ENCODE measurements around the gene ADAMTS9.

ADAMTS9 gene

DNA sequence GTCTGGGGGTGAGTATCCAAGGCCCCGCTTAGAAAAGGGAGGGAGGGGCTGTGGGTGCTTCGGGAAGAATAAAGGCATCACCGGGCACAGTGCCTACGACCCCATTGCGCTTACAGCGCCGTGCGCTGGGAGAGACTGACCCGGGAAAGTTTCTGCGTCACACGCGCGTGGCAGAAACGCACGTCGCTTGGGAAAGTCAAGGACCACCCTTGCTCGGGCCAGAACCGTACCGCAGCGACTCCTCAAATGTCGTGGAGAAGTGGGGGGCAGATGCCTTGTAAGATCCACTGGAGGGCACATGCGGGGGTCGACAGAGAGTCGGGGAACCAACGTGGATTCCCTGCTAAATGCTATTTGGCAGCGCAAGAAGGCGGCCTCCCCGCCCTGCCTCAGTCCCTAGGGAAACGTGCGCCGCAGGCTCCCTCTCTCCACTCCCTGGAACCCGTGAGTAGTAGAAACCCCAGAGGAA is 2.4 kb downstream of the ADAMTS9 start:
- DNase-seq (ENCODE audit: low read depth), result no peak

DNA sequence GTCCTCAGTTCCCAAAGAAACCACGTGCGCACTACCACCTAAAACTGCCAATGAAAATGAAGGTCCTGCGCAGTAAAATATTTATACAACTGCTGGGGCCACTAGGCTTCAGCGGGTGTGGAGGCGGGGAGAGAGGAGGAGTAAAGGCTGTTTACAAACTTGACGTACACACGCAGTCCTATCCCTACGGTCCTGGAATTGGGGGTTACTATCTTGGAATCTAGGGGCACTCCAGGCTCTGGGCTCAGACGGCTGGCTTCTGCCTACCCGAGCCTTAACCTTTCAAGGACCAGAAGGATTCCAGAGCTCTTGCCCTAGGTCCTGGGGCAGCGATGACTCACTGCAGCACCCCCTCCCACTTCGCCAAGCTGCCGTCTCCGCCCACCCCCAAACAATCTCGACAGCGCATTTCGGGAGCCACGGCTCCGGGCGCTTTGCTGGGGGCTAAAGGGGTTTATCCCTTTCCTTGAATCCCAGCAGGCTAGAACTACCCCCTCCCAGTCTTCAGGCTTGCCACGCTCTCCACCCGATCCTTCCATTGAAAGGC is 3.0 kb downstream of the ADAMTS9 start:
- no peak for DNase-seq (ENCODE audit: low read depth)

DNA sequence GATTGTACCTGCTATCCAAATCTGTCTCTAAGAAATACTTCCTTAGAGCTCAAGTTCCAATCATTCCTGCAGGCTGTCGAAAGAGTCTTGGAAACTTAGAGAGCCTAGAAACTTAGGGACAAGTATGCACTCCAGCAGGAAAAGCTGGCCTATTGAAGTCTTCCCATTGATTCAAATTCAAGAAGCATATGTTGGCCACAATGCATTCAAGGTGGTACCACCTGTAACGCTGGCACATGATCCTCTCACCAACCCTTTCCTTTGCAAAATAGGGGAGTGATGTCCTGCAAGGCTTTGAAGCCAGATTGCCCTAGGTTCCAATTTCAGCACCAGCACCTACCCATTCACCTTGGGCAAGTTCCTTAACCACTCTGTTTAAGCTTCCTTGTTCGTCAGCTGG is 6.0 kb downstream of the ADAMTS9 start:
- DNase-seq (ENCODE audit: low read depth), result no peak

DNA sequence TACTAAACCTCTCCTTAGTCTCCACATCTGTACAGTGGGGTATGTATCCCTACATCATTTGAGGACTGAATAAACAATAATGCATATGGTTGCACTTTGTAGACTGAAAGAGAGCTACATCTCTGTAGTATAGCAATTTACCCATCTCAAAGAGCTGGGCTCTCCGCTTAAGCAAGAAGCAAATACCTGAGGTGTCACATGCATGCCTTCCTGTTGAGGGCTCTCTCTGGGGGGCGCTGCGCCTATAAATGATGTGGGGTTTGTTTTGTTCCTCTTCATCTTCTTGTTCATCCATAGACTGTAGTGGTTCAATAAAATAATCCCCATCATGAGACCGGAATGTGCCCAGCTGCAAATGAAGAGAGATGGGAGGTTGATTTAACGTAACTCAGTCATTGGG is 6.8 kb downstream of the ADAMTS9 start:
- no peak for DNase-seq (ENCODE audit: low read depth)

DNA sequence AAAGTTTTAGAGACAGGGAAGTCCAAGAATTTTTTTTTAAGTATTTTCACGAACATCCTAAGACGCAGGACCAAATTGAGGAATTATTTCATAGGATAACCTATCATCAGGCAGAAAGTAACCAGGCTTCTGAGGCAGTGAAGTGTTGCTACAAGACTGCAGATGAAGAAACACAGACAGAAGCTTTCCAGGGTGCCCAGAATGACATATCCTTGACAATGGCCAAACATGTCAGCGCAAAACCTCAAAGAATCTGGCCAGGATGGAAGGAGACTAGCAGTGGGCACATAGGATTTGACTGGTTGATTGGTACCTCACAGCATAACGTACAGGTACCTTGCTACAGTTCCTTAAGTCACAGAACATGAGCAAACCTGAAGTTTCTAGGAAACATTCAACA is 7.5 kb downstream of the ADAMTS9 start:
- DNase-seq (ENCODE audit: low read depth), result no peak

DNA sequence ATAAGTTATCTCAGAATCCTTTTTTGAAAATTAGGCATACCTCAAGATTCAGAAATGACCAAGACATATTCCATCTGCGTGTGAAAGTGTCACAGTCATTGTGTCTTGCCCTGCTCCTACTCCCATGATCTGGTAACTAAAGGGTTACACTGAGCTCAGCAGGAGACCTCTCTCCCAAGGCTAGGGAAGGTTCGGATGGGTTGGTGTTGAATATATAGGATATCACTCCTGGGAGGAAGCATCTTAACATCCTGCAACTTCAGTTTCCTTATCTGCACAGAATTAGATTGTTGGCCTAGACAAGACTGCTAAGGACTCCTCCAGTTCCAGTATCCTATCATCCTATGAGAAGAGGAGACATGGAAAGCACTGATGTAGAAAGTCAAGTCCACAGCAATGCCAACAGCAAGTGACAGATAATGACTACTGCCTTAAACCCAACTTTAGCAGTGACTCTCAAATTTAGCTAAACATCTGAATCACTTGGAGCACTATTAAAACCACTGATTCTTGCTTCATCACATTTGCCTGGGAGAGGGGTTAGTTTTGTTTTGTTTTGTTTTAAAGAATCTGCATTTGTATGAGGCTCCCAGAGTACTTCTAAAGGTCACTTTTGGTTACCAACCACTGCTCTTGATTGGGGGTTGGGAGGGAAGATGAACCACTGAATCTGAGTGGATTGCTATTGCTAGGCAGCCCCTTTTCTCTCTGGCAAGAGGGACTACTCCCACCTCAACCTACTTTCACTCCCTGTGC is 9.7 kb downstream of the ADAMTS9 start:
- DNase-seq (ENCODE audit: low read depth), result no peak

DNA sequence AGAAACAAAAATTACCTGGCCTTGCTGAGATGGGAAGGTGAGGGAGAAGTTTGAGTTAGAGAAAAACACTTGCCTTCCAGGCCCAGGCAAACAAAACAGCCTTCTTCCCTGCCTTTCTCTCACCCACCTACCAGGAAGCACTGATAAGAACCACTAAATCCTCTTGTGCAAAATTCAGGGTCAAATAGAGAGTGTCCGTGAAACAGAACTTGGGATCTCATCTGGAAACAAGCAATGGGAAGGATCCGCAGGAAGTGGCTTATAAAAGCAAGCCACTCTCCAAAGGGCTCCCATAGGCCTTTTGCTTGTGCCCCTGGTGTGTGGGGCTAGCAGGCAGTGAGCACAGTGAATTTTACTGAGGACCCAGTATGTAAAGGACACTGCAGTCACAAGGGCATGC is 11.0 kb downstream of the ADAMTS9 start:
- DNase-seq (ENCODE audit: low read depth), result no peak

DNA sequence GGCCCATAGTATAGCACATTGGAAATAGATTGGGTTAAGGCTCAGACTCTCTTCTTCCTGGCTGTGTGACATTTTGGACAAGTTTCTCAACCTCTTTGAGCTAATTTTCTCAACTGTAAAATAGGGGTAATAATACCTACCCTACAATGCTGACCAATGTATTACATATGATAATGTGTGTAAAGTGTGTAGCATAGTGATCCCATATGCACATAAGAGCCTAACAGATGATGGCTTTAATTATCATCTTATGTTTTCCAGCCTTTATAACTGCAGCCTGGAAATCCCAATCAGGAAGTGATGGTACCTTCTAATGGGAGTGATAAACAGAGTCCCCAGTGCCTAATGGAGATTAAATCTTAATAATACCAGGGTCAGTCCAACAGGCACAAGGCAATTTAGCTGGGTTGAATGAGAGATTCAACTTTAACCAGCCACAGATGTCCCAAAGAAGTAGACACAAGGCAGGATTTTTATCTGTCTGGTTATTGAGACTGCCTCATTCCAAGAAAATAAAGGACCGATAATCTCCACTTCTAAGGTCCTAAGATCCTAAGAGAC is 12.0 kb downstream of the ADAMTS9 start:
- DNase-seq (ENCODE audit: low read depth), result no peak

DNA sequence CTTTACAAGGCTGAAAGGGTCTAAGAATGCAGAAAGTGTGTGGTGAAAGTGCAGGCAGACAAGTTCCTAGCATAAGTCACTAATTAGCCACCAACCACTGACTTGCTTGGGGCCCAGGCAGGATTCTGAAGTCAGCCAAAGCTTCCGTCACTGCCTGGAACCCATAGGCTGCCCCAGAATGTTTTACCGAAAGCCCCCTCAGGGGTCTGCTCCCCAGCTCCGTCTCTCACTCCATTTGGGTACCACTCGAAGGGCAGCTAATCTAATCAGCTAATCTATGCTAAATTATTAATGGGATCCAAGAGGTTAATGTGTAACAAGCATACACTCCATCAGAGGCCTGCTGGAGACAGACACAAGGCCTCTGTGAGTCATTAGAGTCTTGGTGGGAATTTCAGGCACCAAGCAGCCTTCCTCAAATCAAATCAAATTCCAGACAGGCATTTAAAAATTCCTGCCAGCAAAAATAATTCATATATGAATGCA is 13.2 kb downstream of the ADAMTS9 start:
- DNase-seq (ENCODE audit: low read depth), result no peak

DNA sequence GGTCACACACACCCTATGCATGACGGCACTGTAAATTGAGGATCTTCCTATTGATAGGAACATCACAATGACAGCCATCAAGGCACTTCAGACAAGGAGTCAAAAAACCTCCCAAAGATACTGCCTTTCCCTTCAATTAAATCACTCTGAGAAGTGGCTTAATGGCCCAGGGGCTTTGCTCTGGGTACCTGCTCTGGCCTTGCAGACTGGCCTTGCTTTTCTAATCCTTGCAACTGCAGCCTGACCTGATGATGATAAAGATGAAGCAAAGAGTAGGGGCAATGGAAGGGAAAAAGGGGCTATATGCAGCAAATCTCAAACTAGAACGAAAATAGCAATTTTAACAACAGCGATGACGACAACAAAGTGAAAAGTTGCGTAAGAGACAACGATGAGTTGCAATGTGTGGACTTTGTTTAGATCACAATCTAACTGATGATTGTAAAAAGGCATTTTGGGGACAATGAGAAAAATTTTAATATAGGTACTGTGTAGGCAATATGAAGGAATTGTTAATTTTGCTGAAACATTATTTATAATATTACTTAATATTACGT is 14.6 kb downstream of the ADAMTS9 start:
- no peak for DNase-seq (ENCODE audit: low read depth)

DNA sequence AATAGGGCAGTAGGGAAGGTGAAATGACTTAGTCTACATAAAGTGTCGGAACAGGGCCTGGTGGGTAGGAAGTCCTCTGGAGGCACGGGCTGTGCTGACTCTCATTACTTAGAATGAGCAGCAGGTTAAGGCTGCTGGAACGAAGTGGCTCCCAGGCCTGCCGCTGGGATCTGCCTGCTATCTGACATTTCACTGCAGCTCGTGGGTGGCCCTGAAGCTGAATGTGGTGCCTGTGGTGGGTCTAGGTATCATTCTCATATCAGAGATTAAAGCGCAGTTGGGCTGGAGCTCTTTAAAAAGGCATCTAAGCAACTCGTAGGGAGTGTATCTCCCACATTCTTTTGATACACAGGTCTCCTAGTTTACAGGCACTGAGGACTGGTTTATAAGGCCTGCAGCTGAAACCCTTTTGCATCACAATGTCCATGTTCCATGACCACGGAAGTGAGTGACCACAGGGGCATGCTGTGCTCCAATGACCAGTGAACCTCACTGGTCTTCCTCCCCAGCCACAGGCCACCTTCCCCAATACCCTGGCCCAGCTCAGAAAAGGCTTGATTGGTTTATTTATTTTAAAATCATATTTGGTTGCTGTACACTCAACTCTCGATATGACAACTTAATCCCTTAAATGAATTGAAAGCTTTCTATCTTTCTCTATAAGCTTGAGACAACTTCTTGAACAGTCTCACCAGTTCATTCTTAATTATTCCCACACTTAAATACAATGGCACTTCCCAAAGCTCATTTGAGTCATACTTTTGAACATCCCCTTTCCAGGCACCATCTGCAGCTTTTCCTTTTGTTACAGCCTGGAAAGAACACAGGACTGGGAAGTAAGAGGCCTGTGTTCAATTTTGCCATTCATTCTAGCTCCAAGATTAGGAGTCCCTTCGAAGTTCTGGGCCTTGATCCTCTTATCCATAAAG is 19.0 kb downstream of the ADAMTS9 start:
- no peak for DNase-seq (ENCODE audit: low read depth)

DNA sequence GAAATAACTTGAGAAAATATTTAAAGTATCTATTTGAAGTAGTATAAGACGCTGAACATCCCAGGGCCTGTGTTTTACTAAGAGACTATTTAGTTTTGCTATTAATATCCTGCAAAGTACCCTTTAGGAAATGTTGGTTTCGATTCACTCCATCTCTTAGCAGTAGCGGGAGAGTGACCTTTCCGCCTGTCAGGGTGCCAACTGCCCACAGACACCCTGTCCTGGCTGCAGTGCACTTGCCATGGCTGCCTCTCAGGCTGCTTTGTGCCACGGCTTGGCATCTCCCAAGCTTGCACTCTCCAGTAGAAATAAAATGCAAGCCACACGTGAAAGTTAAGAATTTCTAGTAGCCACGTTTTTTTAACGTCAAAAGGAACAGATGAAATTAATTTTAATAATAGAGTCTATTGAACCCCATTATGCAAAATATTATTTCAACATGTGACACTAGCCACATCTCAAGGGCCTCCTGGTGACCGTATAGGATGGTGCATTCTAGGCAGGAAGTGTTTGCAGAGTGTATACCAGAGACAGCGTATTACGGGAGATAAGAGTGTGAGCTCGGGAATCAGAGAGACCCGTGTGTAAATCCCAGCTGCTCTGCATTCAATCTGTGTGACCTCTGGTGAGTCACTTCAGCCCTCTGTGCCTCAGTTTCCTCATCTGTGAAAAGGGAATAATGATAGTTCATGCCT is 19.8 kb downstream of the ADAMTS9 start:
- DNase-seq (ENCODE audit: low read depth), result no peak

DNA sequence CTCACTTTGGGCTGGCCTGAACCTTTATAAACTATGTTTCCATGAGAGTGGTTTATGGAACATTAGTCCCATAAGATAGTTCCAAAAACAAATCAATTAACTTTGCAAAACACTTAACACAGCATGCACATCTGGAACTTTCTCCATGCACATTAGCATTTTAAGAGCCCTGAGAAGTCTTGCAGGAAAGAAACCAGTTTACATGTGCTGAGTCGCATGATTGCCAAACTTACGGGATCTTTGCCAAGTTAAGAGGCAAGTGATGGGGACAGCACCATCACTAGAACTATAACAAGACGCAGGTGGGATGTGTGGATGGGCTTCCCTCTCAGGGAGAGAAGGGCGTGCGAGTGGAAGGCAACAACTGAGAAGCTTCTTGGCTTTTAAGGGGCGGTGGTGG is 20.7 kb downstream of the ADAMTS9 start:
- no peak for DNase-seq (ENCODE audit: low read depth)

DNA sequence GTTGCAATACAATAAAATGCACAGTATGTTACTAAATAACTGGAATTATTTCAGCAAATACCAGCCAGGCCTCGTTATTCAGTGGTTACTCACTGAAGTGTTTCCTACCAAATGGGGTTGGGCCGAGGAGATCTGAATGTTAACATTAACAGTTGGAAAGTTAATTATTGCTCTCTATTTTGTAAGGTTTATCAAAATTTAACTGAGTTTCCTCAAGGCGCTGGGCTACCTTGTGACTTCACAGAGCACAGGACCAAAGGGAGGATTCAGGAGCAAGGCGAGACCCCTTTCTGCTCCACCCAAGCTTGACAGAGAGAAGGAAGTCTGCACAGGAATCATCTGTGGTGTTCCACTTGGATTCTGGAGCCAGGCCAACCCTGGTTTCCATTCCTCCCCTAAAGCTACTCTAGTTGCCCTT is 21.6 kb downstream of the ADAMTS9 start:
- DNase-seq (ENCODE audit: low read depth), result no peak

DNA sequence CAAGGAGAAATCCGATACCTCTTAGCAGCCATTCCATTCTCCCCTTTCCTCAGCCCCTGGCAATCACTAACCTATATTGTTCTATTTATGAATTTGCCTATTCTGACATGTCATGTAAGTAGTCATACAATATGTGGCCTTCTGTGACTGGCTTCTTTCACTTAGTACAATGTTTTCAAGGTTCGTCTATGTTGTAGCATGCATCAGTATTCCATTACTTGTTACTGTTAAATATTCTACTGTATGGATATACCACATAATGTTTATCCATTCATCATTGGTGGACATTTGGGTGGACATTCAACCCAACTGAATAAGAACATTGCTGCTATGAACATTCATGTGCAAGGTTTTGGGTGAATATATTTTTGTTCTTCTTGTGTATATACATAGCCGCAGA is 23.4 kb downstream of the ADAMTS9 start:
- no peak for DNase-seq (ENCODE audit: low read depth)

DNA sequence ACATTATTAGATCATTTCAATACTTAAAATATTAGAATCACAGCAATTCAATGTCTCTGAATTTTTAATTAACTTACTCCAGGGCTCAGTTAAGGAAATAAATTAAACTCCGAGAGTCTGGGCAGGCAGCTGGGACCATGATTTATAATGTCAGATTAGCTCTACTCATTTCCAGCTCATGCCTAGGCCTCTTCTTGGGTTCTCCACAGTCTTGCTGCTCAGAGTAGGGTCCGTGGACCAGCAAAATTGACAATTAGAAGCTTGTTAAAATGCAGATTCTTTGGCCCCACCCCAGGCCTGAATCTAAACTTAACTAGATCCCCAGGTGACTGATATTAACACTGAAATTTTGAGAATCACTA is 28.2 kb downstream of the ADAMTS9 start:
- DNase-seq (ENCODE audit: low read depth), result no peak

DNA sequence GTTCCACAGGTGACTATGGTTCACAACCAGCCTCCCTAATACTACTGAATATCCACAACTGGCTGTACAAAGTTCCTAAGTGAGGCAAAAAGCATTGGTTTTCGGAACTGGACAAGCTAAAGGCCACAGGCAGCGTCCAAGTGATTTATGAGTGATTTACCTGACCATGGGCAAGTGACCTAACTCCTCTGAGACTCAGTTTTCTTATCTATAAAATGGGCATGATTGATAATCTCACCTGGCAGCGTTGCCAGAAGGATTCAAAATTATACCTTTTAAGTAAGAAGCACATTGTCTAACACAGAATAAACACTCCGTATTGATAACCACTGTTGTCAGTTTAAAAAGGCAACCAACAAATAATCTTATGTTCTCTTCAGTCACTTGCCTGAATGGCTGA is 29.8 kb downstream of the ADAMTS9 start:
- DNase-seq (ENCODE audit: low read depth), result no peak

DNA sequence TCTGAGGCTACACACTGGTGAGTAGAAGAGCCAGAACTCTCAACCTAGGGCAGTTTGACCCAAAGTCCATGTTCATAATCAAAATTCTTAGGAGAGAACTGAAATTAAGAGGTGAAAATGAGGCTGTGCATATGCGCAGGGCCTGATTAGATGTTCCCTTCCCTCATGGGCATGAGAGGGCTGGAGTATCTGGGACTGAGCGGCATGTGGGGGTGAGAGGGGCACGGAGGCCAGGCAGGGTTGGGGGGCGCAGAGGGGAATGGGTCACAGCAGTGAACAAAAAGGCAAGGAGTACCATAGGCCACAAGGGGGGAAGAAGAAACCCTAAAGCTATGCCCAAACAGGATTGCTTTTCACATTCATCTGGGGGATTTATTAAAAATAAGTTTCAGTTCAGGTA is 31.3 kb downstream of the ADAMTS9 start:
- DNase-seq (ENCODE audit: low read depth), result no peak

DNA sequence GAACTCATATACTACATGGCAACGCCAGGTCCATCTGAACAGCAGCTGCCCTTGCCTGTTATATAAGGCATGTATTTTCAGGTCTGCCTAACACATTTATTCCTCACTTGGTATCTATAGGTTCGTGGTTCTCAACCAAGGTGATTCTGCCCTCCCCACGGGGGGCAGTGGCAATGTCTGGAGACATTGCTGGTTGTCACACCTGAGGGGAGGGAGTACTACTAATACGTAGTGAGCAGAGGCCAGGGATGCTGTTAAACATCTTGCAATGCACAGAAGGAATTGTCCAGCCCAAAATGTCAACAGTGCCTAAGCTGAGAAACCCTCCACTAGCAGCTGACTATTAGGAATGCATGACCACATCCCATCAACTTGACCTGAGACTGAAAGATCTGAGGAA is 32.6 kb downstream of the ADAMTS9 start:
- no peak for DNase-seq (ENCODE audit: low read depth)

DNA sequence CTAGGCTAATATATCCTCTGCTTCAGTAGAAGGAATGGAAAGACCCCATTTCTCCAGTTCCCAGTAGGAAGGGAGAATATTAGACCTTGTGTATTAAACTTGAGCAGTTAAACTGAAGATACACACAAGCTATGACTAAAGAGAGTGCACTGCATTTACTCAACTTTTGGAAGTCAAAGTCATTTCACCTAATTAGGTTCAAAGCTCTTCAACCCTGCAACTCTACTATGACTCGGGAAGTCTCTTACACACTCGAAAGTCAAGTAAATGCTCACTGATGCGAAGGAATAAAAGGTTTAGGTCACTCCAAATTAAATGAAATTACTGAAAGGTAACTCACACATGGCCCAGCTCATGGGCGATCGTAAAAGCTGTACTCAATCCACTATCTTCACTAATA is 33.8 kb downstream of the ADAMTS9 start:
- no peak for DNase-seq (ENCODE audit: low read depth)

DNA sequence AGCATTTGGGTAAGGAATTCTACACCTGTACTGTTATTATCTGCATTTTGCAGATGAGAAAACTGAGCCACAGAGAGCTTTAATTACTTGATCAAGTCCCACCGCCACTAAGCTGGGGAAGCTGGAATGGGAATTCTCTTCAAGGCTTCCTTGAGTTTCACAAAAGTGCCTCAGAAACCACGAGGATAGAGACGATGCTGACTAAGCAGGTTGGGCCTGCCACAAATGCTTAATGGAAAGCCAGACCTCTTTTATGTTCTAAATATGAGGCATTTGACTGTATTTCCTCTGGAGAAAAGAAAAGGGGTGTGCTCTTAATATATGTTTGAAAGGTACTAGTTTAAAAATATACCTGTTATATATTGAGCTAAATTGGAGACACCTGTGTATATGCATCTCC is 34.7 kb downstream of the ADAMTS9 start:
- DNase-seq (ENCODE audit: low read depth), result no peak

Data from activated T-cell treated with anti-CD3 and anti-CD28 coated beads for 1 hour (primary cell).